A673 (cell line): ENCODE data around the gene HOXB3.

ENCODE experiments used
- CTCF ChIP-seq: fragments of 300-800, 200-600 bp; sonication (generic); conservative IDR thresholded peaks from 2 replicates; pipeline ENCODE4 v1.5.1; 2017; ENCODE audit warnings: low read depth, mild to moderate bottlenecking, antibody characterized with exemption, low read length, moderate library complexity, mixed read lengths
- EZH2 ChIP-seq: fragments of 200-600 bp; sonication (generic); IDR thresholded peaks from 2 replicates; pipeline ENCODE4 v1.6.1; 2017; ENCODE audit warnings: borderline replicate concordance, low read depth, mild to moderate bottlenecking, mixed read lengths, antibody characterized with exemption, low read length; ENCODE audit not compliant: poor library complexity, severe bottlenecking

GRCh38 chr17:48595278-48595999, 5.4 kb upstream of the HOXB3 start:
- no peak for TF ChIP-seq CTCF
- no peak for TF ChIP-seq EZH2
